Measurements from ENCODE around the gene FREM1. TPM values are rescaled to one million over a fixed set of nuclear protein-coding genes. Genes with fewer than 3 reads are reported as not detected.

The FREM1 gene
- total and polyA plus RNA-seq, 2 of the 4 experiments (the other 2 are of a cell fraction) = under 0.01 TPM; not detected in 1

DNA sequence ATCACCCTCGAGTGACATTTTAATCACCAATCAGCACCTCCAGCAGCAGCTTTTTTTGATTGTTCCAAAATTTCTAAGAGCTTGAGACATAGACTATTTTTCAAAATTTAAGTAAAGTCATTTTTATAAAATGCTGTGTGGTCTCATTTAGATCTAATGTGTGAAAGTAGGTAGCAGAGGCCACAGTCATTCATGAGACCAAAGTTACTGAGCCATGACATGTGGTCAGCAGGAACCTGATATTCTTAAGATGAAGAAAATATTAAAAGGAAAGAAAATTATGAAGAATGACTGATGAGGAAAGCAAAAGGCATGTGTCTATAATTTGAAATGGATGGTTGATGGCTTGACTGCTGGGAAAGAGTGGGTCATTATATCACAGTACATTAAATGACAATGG, 7.2 kb downstream of the FREM1 start:
- H3K27ac ChIP-seq (ENCODE audit: insufficient read depth, low read length) = no peak overlapping the region
- H3K36me3 ChIP-seq (ENCODE audit: control insufficient read depth, insufficient read depth, low read length) = no peaks in the 10 kb centered on the region
- H3K4ac ChIP-seq (ENCODE audit: low read depth, low read length) = no peak overlapping the region
- no peak overlapping the region for H3K18ac ChIP-seq (ENCODE audit: low read depth, low read length)
- no peaks in the 10 kb centered on the region for H3K4me1 ChIP-seq (ENCODE audit: control insufficient read depth, insufficient read depth, low read length)
- H4K5ac ChIP-seq (ENCODE audit: low read depth, low read length) = no peak overlapping the region
- no peak overlapping the region for H2BK20ac ChIP-seq (ENCODE audit: low read depth, low read length)
- CTCF ChIA-PET = no interaction called here
- no peak overlapping the region for H3K9ac ChIP-seq (ENCODE audit: low read depth, low read length)
- no peak overlapping the region for H3K4me2 ChIP-seq (ENCODE audit: low read depth, low read length)
- H2BK15ac ChIP-seq (ENCODE audit: low read depth, low read length) = no peak overlapping the region
- H4K91ac ChIP-seq (ENCODE audit: insufficient read depth, low read depth, low read length) = no peak overlapping the region
- no peak overlapping the region for H3K14ac ChIP-seq (replicated peaks; ENCODE audit: low read depth, low read length)
- H4K20me1 ChIP-seq (ENCODE audit: insufficient read depth, low read length) = no peaks in the 10 kb centered on the region
- no peak overlapping the region for H3K4me3 ChIP-seq (ENCODE audit: insufficient read depth, low read depth, low read length)
- WGBS, 2 experiments (ENCODE audit: extremely low coverage in 2 of 2, insufficient read length in 1 of 2) = no CpG with 5 or more reads among the region's 1 CpG
- no peak overlapping the region for H2BK120ac ChIP-seq (ENCODE audit: low read depth, low read length)
- intact Hi-C loops (cut with micrococcal nuclease) (no loop called here), dilution Hi-C loops (cut with HindIII; ENCODE audit: low sequenced_read_pairs, unreplicated experiment) (no loop called here), in situ Hi-C loops (cut with MboI; ENCODE audit: low sequenced_read_pairs) (no loop called here)
- no peak overlapping the region for H4K8ac ChIP-seq (ENCODE audit: low read depth in 2 of 2, low read length in 2 of 2)
- ATAC-seq (ENCODE audit: low read depth) (no peak), DNase-seq (no peak)
- TF ChIP-seq NFE2L2 (IDR thresholded peaks at IDR 0.05; ENCODE audit: low read depth, low read length) = no peak
- no peak for TF ChIP-seq MAFK (IDR thresholded peaks at IDR 0.05; ENCODE audit: low read depth, low read length)
- TF ChIP-seq MAZ (IDR thresholded peaks at IDR 0.05; ENCODE audit: borderline replicate concordance, low read depth, low read length) = no peak
- TF ChIP-seq, protein P1, sequence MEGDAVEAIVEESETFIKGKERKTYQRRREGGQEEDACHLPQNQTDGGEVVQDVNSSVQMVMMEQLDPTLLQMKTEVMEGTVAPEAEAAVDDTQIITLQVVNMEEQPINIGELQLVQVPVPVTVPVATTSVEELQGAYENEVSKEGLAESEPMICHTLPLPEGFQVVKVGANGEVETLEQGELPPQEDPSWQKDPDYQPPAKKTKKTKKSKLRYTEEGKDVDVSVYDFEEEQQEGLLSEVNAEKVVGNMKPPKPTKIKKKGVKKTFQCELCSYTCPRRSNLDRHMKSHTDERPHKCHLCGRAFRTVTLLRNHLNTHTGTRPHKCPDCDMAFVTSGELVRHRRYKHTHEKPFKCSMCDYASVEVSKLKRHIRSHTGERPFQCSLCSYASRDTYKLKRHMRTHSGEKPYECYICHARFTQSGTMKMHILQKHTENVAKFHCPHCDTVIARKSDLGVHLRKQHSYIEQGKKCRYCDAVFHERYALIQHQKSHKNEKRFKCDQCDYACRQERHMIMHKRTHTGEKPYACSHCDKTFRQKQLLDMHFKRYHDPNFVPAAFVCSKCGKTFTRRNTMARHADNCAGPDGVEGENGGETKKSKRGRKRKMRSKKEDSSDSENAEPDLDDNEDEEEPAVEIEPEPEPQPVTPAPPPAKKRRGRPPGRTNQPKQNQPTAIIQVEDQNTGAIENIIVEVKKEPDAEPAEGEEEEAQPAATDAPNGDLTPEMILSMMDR (conservative IDR thresholded peaks at IDR 0.05; ENCODE audit: low read depth, low read length) = no peak
- TF ChIP-seq BHLHE40 (IDR thresholded peaks at IDR 0.05; ENCODE audit: low read depth, low read length) = no peak
- no peaks in the 10 kb centered on the region for H3K9me3 ChIP-seq (ENCODE audit: control insufficient read depth, insufficient read depth, low read length)
- no TSS peak for BruUV-seq (replicated peaks)
- no peak overlapping the region for H2AK5ac ChIP-seq (ENCODE audit: low read depth, low read length)
- no peak overlapping the region for H3K23ac ChIP-seq (ENCODE audit: low read depth, low read length)
- POLR2A ChIA-PET (ENCODE audit: unreplicated experiment) = no interaction called here
- H3K9me1 ChIP-seq (ENCODE audit: insufficient read depth, low read length) = no peaks in the 10 kb centered on the region
- H2BK5ac ChIP-seq (ENCODE audit: low read depth, low read length, poor library complexity, severe bottlenecking) = no peak overlapping the region
- H2AK9ac ChIP-seq (replicated peaks; ENCODE audit: low read depth, low read length, poor library complexity) = no peak overlapping the region
- H3K79me1 ChIP-seq (ENCODE audit: low read depth in 1 of 2, low read length in 2 of 2) = no peaks in the 10 kb centered on the region
- H3K56ac ChIP-seq (ENCODE audit: extremely low read depth, insufficient read depth, low read length) = no peak overlapping the region
- H2AFZ ChIP-seq (replicated peaks; ENCODE audit: low read length, poor library complexity) = no peak overlapping the region
- no peaks in the 10 kb centered on the region for H3K27me3 ChIP-seq (ENCODE audit: control insufficient read depth, insufficient read depth, low read length)

Measured in IMR-90 (cell line).